Thyroid gland (tissue), 4 donors: ENCODE measurements around the gene STK10.

Experiments used
- POLR2A ChIP-seq, 2 donors: fragments of 450-650 bp; IDR thresholded peaks; one replicate each; pipeline ENCODE4 v1.6.1; 2017; ENCODE audit warnings: antibody characterized with exemption in 2 of 2, mild to moderate bottlenecking in 2 of 2, moderate library complexity in 1 of 2
- TF ChIP-seq, protein P1 (sequence below), 6 experiments: fragments of 200-600 bp in 3 of 6; fragments of 450-650 bp in 3 of 6; sonication (generic) in 3 of 6; IDR thresholded peaks; one replicate each; pipeline ENCODE4 v1.5.1; 2016 to 2019; ENCODE audit warnings: antibody characterized with exemption in 6 of 6, mild to moderate bottlenecking in 2 of 6, inconsistent platforms in 1 of 6, moderate library complexity in 1 of 6

DNA sequence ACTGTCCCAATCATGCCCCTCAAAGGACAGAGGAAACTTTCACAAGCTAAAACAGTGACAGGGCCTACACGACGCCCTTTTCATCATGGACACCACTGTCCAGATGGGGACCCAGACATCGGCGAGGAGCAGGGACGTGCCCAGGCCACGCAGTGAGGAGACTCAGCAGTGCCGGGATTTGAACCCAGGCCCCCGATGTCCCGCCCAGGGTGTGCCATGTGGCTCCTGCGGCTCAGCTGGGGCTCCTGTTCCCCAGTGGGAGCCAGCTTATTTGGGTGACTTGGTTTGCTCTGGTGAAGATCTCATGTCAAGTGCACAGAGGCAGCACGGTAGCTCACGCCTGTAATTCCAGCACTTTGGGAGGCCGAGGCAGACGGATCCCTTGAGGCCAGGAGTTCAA lies 82.2 kb downstream of the STK10 start:
- TF ChIP-seq, protein P1, sequence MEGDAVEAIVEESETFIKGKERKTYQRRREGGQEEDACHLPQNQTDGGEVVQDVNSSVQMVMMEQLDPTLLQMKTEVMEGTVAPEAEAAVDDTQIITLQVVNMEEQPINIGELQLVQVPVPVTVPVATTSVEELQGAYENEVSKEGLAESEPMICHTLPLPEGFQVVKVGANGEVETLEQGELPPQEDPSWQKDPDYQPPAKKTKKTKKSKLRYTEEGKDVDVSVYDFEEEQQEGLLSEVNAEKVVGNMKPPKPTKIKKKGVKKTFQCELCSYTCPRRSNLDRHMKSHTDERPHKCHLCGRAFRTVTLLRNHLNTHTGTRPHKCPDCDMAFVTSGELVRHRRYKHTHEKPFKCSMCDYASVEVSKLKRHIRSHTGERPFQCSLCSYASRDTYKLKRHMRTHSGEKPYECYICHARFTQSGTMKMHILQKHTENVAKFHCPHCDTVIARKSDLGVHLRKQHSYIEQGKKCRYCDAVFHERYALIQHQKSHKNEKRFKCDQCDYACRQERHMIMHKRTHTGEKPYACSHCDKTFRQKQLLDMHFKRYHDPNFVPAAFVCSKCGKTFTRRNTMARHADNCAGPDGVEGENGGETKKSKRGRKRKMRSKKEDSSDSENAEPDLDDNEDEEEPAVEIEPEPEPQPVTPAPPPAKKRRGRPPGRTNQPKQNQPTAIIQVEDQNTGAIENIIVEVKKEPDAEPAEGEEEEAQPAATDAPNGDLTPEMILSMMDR (IDR thresholded peaks at IDR 0.05), result no peak
- TF ChIP-seq POLR2A (IDR thresholded peaks at IDR 0.05), result no peak
